Esophagus muscularis mucosa (tissue), 4 donors: Measurements from ENCODE around the gene MTG2. TPM values are rescaled to one million over a fixed set of nuclear protein-coding genes. Genes with fewer than 3 reads are reported as not detected.

Experiments
- DNase-seq: peaks from one replicate; pipeline ENCODE4 v3.0.0-alpha.2; 2017; ENCODE audit errors: extremely low spot score
- H3K27ac ChIP-seq, 4 donors: fragments of 200-600 bp; sonication (generic); replicated peaks in 1 of 4; 1 replicate in 3 of 4; 2 replicates in 1 of 4; pipeline ENCODE4 v1.5.1; 2016 to 2019; ENCODE audit warnings: mild to moderate bottlenecking in 1 of 4
- H3K27me3 ChIP-seq, 4 donors: fragments of 200-600 bp; sonication (generic); one replicate each; pipeline versions ENCODE4 v1.5.1 to v1.6.0; 2016 to 2019
- H3K36me3 ChIP-seq, 4 donors: fragments of 200-600 bp; sonication (generic); one replicate each; pipeline ENCODE4 v1.5.1; 2016 to 2019
- H3K4me1 ChIP-seq, 4 donors: fragments of 200-600 bp; sonication (generic); one replicate each; pipeline ENCODE4 v1.5.1; 2016 to 2019
- H3K4me3 ChIP-seq, 4 donors: fragments of 200-600 bp; sonication (generic); 1 replicate in 2 of 4; 2 replicates in 2 of 4; pipeline ENCODE4 v1.5.1; 2016 to 2019; ENCODE audit warnings: mild to moderate bottlenecking in 4 of 4, moderate library complexity in 1 of 4
- H3K9me3 ChIP-seq, 4 donors: fragments of 200-600 bp; sonication (generic); 1 replicate in 3 of 4; 2 replicates in 1 of 4; pipeline ENCODE4 v1.5.1; 2016 to 2019
- CTCF ChIP-seq, 3 experiments: fragments of 200-600 bp in 2 of 3; fragments of 450-650 bp in 1 of 3; sonication (generic) in 2 of 3; IDR thresholded peaks; one replicate each; pipeline ENCODE4 v1.5.1; 2017 to 2019; ENCODE audit warnings: antibody characterized with exemption in 3 of 3, mild to moderate bottlenecking in 2 of 3, moderate library complexity in 1 of 3
- EP300 ChIP-seq: sonication (generic); formaldehyde crosslinking; IDR thresholded peaks from one replicate; pipeline ENCODE4 v1.6.1; 2017; ENCODE audit warnings: antibody characterized with exemption
- POLR2A ChIP-seq: fragments of 450-650 bp; IDR thresholded peaks from one replicate; pipeline ENCODE4 v1.6.1; 2017; ENCODE audit warnings: antibody characterized with exemption, moderate library complexity, mild to moderate bottlenecking, low read depth
- POLR2AphosphoS5 ChIP-seq, 2 donors: sonication (generic); formaldehyde crosslinking; IDR thresholded peaks; one replicate each; pipeline ENCODE4 v1.6.1; 2017; ENCODE audit warnings: antibody characterized with exemption in 2 of 2
- WGBS: methylation state at CpG from one replicate; pipeline ENCODE4 v1.1.5; 2018; 5-methylcytosine and 5-hydroxymethylcytosine counted together
- intact Hi-C: fragments of 100-400 bp; cut with DNase I; formaldehyde crosslinking; loops from one replicate; pipeline ENCODE4 v1.15.1; 2023
- total RNA-seq, 4 donors: library from RNA; depleted of rRNA; stranded (reverse); fragments of >200 nt; gene quantifications; one replicate each; pipeline versions ENCODE4 v1.1.0 to v1.2.1, GENCODE V29; 2016

Gene MTG2
- total RNA-seq, 4 donors from 2014 or later, result 21.6 to 26.5 (median 26.0) TPM

- 90% methylated on average over 5 of the region's 6 CpGs for WGBS
Observed at GRCh38 chr20:62231292-62231691, 48.5 kb downstream of the MTG2 start.

GRCh38 chr20:62232194-62232593, 49.4 kb downstream of the MTG2 start:
- no peaks in the 10 kb centered on the region for H3K36me3 ChIP-seq
- intact Hi-C loops, result no loop called here
- H3K27ac ChIP-seq, result no peak overlapping the region
- DNase-seq, result no peak
- H3K27me3 ChIP-seq, result peaks cover 0 to 77% (median 7%) of the 10 kb centered on the region in 4 donors
- H3K4me3 ChIP-seq, result no peak overlapping the region
- WGBS, result 86% methylated on average over 7 of the region's 7 CpGs
- peaks cover 0 to 12% (median 0%) of the 10 kb centered on the region in 4 donors for H3K4me1 ChIP-seq
- no peaks in the 10 kb centered on the region for H3K9me3 ChIP-seq
- TF ChIP-seq POLR2A (no peak), POLR2AphosphoS5 (IDR thresholded peaks at IDR 0.05) (no peak), EP300 (no peak), CTCF (IDR thresholded peaks at IDR 0.05) (no peak)

More at GRCh38 chr20:62231292-62231691, 48.5 kb downstream of the MTG2 start:
- DNase-seq, result no peak
- no peaks in the 10 kb centered on the region for H3K9me3 ChIP-seq
- H3K4me1 ChIP-seq, result peaks cover 0 to 8% (median 0%) of the 10 kb centered on the region in 4 donors
- H3K4me3 ChIP-seq, result no peak overlapping the region
- no peak overlapping the region for H3K27ac ChIP-seq
- intact Hi-C loops, result no loop called here
- no peaks in the 10 kb centered on the region for H3K36me3 ChIP-seq
- TF ChIP-seq POLR2A (no peak), EP300 (no peak)
- H3K27me3 ChIP-seq, result peaks cover 0 to 77% (median 7%) of the 10 kb centered on the region in 4 donors

GRCh38 chr20:62232770-62233645, 50.2 kb downstream of the MTG2 start:
- Histone ChIP-seq H3K27ac (no peak overlapping the region), H3K27me3 (peaks cover 0 to 69% (median 7%) of the 10 kb centered on the region in 4 donors), H3K4me1 (peaks cover 5 to 19% (median 7%) of the 10 kb centered on the region in 4 donors), H3K9me3 (no peaks in the 10 kb centered on the region), H3K36me3 (no peaks in the 10 kb centered on the region), H3K4me3 (no peak overlapping the region)
- TF ChIP-seq POLR2AphosphoS5 (IDR thresholded peaks at IDR 0.05) (no peak), CTCF (IDR thresholded peaks at IDR 0.05) (no peak), EP300 (no peak), POLR2A (no peak)
- WGBS, result 70% methylated on average over 18 of the region's 18 CpGs
- intact Hi-C loops, result no loop called here
- DNase-seq, result no peak

- Histone ChIP-seq H3K36me3 (no peaks in the 10 kb centered on the region), H3K27me3 (peaks cover 0 to 62% (median 7%) of the 10 kb centered on the region in 4 donors), H3K4me1 (peaks cover 5 to 19% (median 7%) of the 10 kb centered on the region in 4 donors), H3K4me3 (no peak overlapping the region), H3K27ac (no peak overlapping the region), H3K9me3 (no peaks in the 10 kb centered on the region)
- no peak for TF ChIP-seq CTCF (IDR thresholded peaks at IDR 0.05)
- TF ChIP-seq POLR2A, result no peak
- no peak for TF ChIP-seq POLR2AphosphoS5 (IDR thresholded peaks at IDR 0.05)
- no peak for DNase-seq
- WGBS, result 96% methylated on average over 3 of the region's 4 CpGs
- intact Hi-C loops, result no loop called here
Observed at GRCh38 chr20:62233684-62234083, 50.9 kb downstream of the MTG2 start.

- no peak overlapping the region for H3K27ac ChIP-seq
- 74% methylated on average over 2 of the region's 5 CpGs for WGBS
- intact Hi-C loops, result no loop called here
Observed at GRCh38 chr20:62234339-62234738, 51.5 kb downstream of the MTG2 start.

More at GRCh38 chr20:62234339-62234738, 51.5 kb downstream of the MTG2 start:
- no peaks in the 10 kb centered on the region for H3K36me3 ChIP-seq
- no peak overlapping the region for H3K4me3 ChIP-seq
- H3K9me3 ChIP-seq, result no peaks in the 10 kb centered on the region
- H3K4me1 ChIP-seq, result peaks cover 10 to 21% (median 11%) of the 10 kb centered on the region in 4 donors
- no peak for DNase-seq
- no peak for TF ChIP-seq POLR2AphosphoS5 (IDR thresholded peaks at IDR 0.05)
- no peak for TF ChIP-seq CTCF (IDR thresholded peaks at IDR 0.05)
- no peak for TF ChIP-seq EP300
- TF ChIP-seq POLR2A, result no peak
- H3K27me3 ChIP-seq, result peaks cover 0 to 57% (median 7%) of the 10 kb centered on the region in 4 donors
